ENCODE measurements around the gene ELK3.
"Not testable (repeated sequence)": the region's sequence is repeated elsewhere in the genome, so short reads cannot be mapped to it uniquely, and the experiment has no call there.

The ELK3 gene

DNA sequence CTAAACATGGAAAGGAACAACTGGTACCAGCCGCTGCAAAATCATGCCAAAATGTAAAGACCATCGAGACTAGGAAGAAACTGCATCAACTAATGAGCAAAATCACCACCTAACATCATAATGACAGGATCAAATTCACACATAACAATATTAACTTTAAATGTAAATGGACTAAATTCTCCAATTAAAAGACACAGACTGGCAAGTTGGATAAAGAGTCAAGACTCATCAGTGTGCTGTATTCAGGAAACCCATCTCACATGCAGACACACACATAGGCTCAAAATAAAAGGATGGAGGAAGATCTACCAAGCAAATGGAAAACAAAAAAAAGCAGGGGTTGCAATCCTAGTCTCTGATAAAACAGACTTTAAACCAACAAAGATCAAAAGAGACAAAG, 123.6 kb downstream of the ELK3 start:
- not testable (repeated sequence) for DNase-seq

All from stimulated activated CD8-positive, alpha-beta memory T cell treated with anti-CD3 and anti-CD28 coated beads, Interleukin-4, amount 100 ng/mL, for 48 hours (primary cell).